UCSD-AML1 (cell line): ENCODE data around the gene SP110.
A peak's percentile ranks its signal among the peaks of the same experiment; 100 is the strongest.
"Not testable (repeated sequence)": the region's sequence is repeated elsewhere in the genome, so short reads cannot be mapped to it uniquely, and the experiment has no call there.

Source experiments
- DNase-seq: peaks from one replicate; lab custom pipeline; 2025; ENCODE audit not compliant: unreplicated experiment; lab: John Stamatoyannopoulos, UW

The SP110 gene

DNA sequence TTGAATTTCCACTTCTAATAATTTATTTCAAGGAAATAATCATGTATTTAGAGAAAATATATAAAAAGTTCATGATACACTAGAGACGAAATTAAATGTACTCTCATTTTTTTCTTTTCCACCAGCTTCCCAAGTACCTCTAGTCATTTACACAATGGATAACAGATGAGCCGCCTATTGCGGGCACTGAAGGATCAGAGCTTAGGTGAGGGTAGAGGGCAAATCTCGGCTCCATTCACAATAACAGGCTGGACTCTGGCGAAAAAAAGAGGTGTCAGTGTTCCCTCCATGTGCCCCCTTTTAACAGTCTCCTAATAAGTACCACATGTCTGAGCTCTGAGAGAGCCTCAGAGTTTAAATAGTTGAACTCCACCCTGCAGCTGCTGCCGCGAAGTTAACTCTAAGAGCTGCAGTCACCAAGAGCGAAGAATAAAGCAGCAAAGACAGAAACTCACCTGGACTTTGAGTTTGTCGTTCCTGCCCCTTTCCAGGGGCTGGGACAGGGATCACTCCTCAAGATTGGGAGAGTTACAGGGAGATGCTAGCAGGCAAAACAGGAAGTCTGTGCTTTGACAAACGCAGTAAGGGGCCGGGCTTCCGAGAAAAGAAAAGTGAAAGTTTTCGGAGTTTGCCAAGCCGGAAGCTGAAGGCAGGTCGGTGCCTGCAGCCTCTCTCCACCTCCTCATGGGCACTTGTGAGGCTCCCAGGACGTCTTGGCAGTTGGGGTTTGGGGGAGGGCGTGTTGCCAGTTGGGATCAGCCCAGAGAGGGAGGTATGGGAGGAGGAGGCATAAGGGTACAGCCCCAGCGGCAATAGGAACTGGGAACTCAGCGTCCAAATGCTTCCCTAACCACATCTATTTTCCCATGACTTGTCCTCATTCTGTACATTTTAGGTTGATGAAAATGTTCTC is at the start of gene SP110:
TSS of gene SP110 (minus strand) at position 566 of the 913 bp plus-strand sequence. CDS start 3,057 bp downstream, outside the sequence.
- DNase-seq, result peak; percentile 86

DNA sequence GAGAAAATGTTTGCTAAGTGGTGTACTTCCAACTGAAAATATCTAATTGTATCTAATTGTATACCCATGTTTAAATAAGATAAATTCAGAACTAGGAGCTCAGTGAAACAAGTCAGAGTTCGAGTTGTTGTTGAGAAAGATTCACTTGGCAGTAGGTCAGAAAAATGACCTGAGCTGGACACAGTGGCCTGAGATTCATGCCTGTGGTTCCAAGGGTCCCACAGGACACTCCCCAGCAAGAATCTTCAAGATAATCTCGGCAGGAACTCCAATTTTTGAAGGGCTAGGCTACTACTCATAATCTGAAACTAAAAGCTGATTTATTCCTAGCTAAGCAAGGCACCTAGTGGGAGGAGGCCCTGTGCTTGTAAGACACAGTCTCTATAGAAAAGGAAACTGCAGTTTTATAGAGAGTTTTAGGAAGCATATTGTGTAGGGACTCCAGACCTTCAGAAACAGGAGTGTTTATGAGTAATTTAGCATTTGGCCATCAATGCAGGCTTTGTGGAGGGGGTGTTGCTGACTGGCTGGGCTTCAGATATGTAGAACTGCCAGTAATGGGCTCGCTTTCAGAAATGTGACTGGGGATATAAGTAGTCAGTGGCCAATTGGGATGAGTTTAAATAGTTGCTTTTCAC is 48.9 kb upstream of the SP110 start:
- no peak for DNase-seq

DNA sequence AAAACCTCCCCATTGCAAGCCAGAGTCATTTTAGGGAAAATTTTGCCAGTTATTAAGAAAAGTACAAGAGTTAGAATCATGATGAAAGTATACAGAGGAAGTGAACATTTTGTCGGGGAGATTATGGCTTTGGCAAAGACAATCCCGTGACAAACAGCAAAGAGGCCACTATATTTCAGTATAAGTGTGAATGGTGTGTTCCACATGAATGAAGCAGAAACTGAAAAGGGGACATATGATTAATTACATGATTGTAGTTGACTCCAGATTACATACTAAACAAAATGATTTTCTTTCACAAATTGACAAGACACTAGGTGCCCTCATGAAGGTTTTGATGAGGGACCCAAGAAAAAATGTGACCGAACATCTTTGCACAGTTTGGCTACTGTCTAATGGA is 47.8 kb upstream of the SP110 start:
- no peak for DNase-seq

DNA sequence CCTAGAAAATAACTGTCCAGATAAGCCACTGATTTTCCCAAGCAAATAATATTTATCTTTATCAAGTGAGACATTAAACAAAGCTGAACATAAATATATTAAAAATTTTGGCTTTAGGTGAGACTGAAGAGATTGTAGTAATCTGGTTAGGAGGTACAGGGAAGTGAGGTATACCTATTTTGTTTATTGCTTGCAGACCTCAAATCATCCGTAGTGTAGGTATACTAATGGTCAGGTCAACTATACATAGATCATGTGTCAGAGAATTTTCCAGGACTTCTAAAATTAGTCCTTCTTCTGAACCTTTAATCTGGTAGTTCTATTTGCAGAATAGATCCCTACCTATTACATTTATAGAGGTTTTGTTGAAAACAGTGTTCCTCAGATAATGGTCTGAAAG is 47.3 kb upstream of the SP110 start:
- no peak for DNase-seq

DNA sequence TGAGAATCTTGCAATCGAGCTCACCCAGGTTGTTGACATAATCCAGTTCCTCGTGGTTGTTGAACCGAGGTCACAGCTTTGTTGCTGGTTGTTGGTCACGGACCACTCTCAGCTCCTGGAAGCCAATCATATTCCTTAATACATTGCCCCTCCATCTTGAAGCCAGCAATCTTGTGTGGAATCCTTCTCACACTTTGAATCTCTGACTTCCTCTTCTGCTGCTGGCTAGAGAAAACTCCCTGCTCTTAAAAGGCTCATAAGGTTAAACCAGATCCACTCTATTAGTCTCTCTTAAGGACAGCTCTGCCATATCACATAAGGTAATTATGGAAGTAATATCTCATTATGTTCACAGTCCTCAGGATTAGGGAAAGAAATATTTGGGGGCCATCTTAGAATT is 46.9 kb upstream of the SP110 start:
- DNase-seq, result no peak

DNA sequence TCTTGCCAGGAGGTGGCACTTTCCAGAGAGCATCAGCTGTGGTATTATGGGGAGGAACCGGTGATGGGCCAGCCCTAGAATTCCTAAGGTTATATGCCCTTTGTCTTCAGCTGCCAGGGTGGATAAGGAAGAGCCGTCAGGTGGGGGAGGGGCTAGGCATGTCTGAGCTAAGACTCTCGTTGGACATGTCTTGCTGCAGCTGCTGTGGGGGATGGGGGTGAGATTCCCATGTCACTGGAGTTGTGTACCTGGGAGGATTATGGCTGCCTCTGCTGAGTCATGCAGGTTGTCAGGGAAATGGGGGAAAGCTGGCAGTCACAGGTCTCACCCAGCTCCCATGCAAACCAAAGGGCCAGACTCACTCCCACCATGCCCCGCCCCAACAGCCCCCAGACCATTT is 45.2 kb upstream of the SP110 start:
- DNase-seq, result not testable (repeated sequence)

DNA sequence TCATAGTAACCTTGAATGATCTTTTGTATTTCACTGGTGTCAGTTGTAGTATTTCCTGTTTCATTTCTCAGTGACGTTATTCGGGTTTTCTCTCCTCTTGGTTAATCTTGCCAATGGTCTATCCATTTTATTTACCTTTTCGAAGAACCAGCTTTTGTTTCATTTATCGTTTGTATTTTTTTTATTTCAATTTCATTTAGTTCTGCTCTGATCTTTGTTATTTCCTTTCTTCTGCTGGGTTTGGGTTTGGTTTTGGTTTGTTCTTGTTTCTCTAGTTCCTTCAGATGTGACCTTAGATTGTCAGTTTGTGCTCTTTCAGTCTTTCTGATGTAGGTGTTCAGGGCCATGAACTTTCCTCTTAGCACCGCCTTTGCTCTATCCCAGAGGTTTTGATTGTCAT is 42.5 kb upstream of the SP110 start:
- DNase-seq, result no peak

DNA sequence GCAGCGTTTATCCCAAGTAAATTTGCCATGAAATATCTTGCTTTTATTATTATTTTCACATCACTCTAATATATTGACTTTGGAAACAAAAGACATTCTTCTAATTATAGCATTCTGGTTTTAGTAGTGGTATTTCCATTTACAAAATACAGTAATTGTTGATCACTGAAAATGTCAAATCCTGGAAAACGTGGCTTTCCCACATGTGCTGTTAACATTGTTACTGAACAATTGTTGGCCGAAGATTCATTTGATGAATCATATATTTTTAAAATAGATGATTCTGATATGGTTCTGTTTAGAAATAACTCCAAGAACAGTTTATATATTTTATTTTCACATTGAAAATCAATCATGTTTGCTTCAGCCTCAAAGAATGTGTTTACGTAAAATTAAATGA is 38.7 kb upstream of the SP110 start:
- no peak for DNase-seq

DNA sequence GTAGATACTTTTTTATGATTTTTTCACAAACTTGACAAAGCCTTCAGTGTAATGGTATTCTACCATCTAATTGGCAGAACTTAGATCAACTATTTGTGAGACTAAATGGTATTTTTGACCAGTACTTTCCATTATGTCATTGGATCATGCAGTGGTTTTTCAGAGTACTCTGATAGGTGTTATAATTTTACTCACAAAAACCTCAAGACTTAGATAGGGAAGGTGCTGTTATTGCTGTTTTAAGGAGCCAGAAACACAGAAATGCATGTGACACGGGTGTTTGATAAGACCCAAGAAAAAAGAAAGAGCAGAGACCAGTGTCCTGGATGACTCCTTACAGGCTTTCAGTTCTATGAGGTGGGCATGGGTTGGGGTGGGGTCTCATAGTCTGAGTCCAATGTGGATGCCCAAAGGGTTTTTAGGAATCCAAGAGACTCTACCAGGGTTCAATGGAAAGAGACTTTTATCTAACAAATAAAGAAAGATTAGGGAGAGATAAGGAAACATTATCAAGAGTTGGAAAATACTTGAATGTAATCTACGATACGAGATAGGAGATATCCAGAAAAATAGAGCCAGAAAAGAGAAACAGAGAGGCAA is 37.0 kb upstream of the SP110 start:
- no peak for DNase-seq

DNA sequence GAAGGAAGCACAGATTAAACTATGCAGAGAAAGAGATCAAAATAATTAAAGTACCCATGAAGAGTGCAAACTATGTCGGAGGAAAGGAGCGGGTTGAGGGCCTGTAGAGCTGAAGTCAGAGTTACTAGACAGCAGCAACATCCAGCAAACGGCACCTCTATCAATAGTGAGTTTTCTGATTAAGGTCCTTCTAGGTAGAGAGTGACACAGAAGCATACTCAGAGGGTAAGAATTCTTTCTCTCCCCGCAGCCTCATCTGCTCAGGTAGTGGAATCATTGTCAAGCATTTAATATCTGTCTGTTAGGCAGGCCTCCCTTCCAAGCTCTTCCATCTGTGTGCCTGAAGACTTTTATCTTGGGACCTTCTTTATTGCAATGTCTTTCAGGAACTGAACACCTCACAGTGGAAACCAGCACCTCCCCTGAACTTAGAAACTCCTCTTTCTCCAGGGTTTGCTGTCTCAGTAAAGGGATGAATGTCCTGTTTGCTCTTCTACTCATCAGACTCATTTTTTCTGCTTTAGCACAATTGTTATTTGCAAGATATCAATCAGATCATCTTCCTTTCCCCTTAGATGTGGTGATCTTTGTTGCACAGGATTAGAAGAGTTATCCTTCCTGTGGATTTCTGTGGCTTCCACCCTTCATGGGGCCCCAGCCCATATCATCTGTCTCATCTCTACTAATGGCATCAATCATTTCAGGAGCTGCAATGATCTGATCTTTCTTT is 34.5 kb upstream of the SP110 start:
- no peak for DNase-seq

DNA sequence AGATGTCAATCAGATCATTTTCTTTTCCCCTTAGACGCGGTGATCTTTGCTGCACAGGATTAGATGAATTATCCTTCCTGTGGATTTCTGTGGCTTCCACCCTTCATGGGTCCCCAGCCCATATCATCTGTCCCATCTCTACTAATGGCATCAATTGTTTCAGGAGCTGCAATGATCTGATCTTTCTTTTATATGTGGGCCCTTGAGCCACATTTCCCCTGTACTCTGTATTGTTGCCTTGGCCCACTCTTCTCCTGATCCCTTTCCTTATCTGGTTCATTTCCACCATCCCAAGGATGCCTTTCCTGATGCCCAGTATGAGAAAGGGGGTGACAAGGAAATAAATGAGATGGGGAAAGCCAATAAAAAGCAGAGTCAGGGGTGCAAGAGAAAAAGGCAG is 30.4 kb upstream of the SP110 start:
- DNase-seq, result no peak

DNA sequence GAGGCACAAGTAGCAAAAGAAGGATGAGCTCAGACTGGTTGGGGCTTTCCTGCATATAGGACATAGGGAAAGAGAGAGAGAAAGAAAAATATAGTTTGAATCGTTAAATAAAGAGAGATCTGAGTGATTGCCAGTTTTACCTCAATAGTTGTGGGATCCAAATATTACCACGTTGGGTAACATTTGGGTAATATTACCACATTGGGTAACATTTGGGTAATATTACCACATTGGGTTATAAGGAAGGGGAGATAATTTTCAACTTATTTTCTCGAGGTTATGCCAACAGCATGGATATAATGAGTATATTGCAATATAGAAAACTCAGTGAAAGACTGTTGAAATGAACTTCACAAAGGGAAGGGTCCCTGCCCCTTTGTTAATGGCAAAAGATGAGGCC is 26.4 kb upstream of the SP110 start:
- no peak for DNase-seq

DNA sequence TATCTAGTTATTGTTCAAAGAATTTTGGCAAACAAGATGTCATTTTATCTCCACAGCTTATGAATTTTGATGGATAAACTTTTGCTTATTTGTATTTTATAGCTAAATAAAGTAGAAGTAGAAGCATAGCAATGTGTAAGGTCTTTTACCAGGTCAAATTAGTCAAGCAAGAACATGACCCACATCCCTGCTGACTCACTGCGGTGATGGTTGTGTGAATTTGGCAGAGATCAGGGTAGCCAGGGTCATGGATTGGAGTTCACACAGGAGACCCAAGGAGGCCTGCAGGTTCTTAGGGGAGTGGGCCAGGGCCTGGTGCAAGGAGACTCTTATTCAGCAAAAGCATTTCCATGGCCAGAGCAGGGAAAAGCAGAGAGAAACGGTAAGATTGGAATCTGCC is 24.4 kb upstream of the SP110 start:
- no peak for DNase-seq

DNA sequence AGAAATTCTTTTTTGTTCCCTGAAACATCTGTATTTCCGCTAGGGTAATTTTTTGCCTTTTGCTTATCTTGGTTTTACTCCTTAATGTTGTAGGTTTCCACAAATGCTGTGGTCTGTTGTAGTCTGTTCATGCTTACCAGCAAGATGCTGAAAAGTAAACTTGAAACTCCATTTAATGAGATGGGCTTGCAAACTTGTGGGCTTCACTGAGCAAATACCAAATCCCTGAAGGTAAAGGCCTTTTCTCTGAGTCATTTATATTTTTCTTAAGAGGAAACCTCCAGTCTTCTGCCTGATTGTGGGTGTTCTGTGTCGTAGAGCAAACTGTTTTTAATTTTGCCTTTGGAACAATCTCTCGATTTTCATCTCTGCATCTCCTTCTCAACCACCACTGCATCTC is 15.1 kb upstream of the SP110 start:
- DNase-seq, result no peak

DNA sequence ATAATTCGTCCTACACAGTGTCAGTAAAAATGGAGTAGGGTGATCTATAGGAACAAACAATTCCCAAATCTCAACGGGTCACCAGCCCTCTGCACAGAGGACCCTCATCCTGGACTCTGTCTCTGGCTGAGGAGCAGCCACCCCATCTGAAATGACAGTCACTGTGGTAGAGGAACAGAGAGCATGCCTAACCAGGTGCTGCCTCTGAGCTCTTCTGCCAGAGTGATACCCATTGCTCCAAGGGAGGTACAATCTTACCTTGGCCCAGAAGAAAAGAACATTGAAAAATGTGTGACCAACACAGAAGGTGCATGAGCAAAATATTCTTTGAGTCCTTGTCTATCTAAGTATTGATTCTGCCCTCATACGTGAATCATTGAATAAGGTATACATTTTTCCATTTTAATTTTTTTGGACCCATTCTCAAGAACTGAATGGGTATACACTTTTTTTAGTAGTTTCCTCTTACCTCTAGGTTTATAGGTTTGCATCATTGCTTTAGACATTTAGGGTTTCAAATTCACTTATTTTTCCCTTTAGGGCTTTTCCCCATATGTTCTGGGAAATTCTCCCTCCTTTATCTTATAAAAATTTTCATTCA is 14.4 kb upstream of the SP110 start:
- DNase-seq, result no peak

DNA sequence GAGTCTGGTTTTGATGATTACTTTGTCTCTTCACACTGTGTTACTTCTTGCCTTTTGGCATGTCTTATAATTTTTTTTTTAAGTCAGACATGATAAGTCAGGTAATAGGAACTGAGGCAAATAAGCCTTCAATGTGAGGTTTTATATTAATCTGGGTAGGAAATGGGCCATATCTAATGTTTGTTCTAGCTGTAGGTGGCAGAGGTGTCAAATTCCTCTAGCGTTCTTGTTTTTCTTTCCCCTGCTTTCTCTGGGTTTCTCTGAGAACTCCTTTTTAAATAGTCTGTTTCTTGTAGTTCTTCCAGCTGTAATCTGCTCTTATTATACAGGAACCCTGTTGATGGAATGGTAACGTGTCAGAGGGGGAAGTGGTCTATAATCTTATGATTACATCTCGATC is 11.5 kb upstream of the SP110 start:
- DNase-seq, result no peak

DNA sequence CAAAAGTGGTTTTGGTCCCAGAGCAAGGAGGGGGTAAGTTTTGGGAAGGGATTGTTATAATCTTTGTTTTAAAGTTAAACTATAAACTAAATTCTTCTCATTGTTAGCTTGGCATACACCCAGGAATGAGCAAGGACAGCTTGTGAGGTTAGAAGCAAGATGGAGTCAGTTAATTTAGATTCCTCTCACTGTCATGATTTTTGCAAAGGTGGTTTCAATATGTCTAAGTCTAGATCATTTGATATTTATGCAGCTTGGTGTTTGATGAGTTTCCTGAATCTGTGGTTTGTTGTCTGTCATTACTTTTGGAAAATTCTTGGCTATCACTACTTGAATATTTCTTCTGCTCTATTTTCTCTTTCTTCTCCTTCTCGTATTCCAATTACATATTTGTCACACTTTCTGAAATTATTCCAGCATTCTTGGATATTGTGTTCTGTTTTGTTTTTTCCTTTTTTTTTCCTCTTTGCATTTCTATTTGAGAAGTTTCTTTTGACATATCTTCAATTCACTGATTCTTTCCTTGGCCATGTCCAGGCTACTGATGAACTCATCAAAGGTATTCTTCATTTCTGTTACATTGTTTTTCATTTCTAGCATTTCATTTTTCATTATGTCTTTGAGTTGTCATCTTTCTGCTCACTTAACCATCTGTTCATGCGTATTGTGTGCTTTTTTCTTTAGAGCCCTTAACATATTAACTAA is 10.9 kb upstream of the SP110 start:
- DNase-seq, result no peak

DNA sequence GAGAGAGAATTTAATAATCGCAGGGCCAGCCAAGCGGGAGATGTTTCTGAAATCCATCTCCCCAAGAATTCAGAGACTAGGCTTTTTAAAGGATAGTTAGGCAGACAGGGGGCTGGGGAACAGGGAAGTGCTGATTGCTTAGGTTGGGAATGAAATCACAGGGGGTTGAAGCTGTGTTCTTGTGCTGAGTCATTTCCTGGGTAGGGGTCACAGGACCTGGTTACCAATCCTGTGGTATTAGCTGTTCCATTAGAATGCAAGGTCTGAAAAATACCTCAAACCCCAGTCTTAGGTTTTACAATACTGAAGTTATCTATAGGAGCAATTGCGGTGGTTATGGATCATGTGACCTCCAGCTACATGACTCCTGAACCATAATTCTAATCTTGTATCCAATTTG is 10.3 kb upstream of the SP110 start:
- DNase-seq, result no peak

DNA sequence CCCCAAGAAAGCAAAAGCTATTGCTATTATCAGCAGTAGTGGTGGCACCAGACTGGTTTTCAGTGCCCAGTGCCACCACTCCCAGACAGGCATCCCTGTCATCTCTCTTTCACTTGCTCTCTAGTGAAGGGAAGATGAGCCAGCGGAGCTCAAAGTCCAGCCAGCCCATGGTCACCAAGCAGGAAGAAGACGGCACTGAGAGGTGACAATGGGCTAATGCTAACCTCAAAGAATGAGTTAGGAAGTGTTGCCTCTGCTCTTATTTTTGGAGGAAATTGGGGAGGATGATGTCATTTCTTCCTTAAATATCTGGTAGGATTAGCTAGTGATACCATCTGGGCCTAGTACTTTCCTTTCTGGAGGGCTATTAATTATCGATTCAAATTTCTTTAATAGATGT is 7.4 kb upstream of the SP110 start:
- no peak for DNase-seq

DNA sequence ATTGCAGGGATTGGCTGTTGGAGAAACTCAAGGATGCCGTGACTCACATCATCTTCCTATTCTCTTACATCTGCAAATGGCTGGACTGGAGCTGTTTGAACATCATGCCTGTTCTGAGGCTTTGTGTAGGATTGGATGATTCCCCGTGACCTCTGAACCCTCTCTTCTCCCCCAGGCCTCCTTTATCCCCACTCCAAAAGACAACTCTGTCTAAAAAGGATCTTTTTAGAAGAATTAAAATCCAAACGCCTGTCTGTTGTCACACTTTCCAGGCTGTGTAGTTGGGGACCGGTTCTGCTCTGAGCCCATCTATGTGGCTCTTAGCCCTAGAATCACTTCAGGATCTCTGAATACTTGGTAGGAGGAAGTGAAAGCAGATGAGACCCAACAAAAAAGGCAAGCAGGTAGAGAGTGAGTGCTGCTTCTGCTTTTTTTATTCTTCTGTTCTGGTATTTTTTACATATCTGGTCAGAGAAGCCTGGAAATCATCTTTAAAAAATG is 6.3 kb upstream of the SP110 start:
- DNase-seq, result no peak
